RPMI7951 (cell line): Measurements from ENCODE around the gene LUC7L3. TPM values are rescaled to one million over a fixed set of nuclear protein-coding genes. Genes with fewer than 3 reads are reported as not detected.

Experiments
- DNase-seq: peaks from one replicate; pipeline ENCODE4 v3.0.0-alpha.2; 2012; ENCODE audit warnings: low read depth
- total RNA-seq: library from RNA; depleted of rRNA; stranded (reverse); fragments of >200 nt; shearing (Covaris generic); gene quantifications from 2 replicates; pipeline ENCODE4 v1.2.3, GENCODE V29; 2014

The LUC7L3 gene
- total RNA-seq, 1 experiment from 2014 or later: 21.7 TPM

- DNase-seq: no peak
These were observed 33.5 kb upstream of the LUC7L3 start for GRCh38 chr17:50685691-50686493.

GRCh38 chr17:50686494-50687199 lies 32.8 kb upstream of the LUC7L3 start:
- DNase-seq: peak; percentile 92

- peak; percentile 16 for DNase-seq
These were observed 32.0 kb upstream of the LUC7L3 start for GRCh38 chr17:50687200-50688066.

GRCh38 chr17:50688245-50688644 lies 31.2 kb upstream of the LUC7L3 start:
- DNase-seq: no peak

- peak; percentile 85 for DNase-seq
These were observed 30.2 kb upstream of the LUC7L3 start for GRCh38 chr17:50689251-50689650.

GRCh38 chr17:50689956-50690886 lies 29.2 kb upstream of the LUC7L3 start:
- peak; percentile 74 for DNase-seq

GRCh38 chr17:50690887-50691549 lies 28.4 kb upstream of the LUC7L3 start:
- DNase-seq: no peak

GRCh38 chr17:50691550-50692447 lies 27.6 kb upstream of the LUC7L3 start:
- no peak for DNase-seq

- no peak for DNase-seq
These were observed 26.9 kb upstream of the LUC7L3 start for GRCh38 chr17:50692448-50693035.

GRCh38 chr17:50693036-50693682 lies 26.2 kb upstream of the LUC7L3 start:
- no peak for DNase-seq

GRCh38 chr17:50696365-50696879 lies 23.0 kb upstream of the LUC7L3 start:
- no peak for DNase-seq

- no peak for DNase-seq
These were observed 22.3 kb upstream of the LUC7L3 start for GRCh38 chr17:50697062-50697461.

- DNase-seq: no peak
These were observed 21.6 kb upstream of the LUC7L3 start for GRCh38 chr17:50697663-50698272.

GRCh38 chr17:50699410-50699809 lies 20.0 kb upstream of the LUC7L3 start:
- no peak for DNase-seq

- no peak for DNase-seq
These were observed 16.2 kb upstream of the LUC7L3 start for GRCh38 chr17:50703162-50703561.

GRCh38 chr17:50707289-50708049 lies 11.9 kb upstream of the LUC7L3 start, which contains the start of gene ANKRD40:
ANKRD40 (minus strand) TSS chr17:50707914; CDS start chr17:50707654, 260 bp downstream.
- peak; percentile 91 for DNase-seq
